Urinary bladder (tissue), 4 donors: ENCODE data around the gene MORN2. TPM values are rescaled to one million over a fixed set of nuclear protein-coding genes. Genes with fewer than 3 reads are reported as not detected.

ENCODE experiments used
- DNase-seq: peaks from one replicate; pipeline ENCODE4 v3.0.0-alpha.2; 2015; ENCODE audit errors: extremely low spot score
- H3K27ac ChIP-seq: one replicate; pipeline ENCODE4 v1.5.1; 2013; ENCODE audit warnings: low read depth, mild to moderate bottlenecking, moderate library complexity
- H3K36me3 ChIP-seq: one replicate; pipeline ENCODE4 v1.6.1; 2013; ENCODE audit warnings: mild to moderate bottlenecking, moderate library complexity; ENCODE audit not compliant: insufficient read depth
- H3K4me1 ChIP-seq: one replicate; pipeline ENCODE4 v1.6.1; 2013; ENCODE audit warnings: mild to moderate bottlenecking, moderate library complexity; ENCODE audit not compliant: insufficient read depth
- H3K4me3 ChIP-seq: one replicate; pipeline ENCODE4 v1.5.1; 2013; ENCODE audit warnings: low read depth, low read length
- WGBS: extraction: QIAGEN DNeasy Blood & Tissue Kit; methylation state at CpG from one replicate; pipeline ENCODE4 v1.1.7; 2013; 5-methylcytosine and 5-hydroxymethylcytosine counted together
- polyA plus RNA-seq: library from polyadenylated mRNA; stranded (reverse); fragments of 200-250 nt; gene quantifications from one replicate; pipeline ENCODE4 v1.2.3, GENCODE V29; 2013
- small RNA-seq: library from RNA; depleted of rRNA; stranded (forward); fragments of <200 nt; gene quantifications from one replicate; pipeline ENCODE3, GENCODE V24; 2014
- total RNA-seq: library from RNA; depleted of rRNA; stranded (reverse); fragments of >200 nt; gene quantifications from one replicate; pipeline ENCODE4 v1.2.3, GENCODE V29; 2014
- donor health status: healthy with polysubstance abuse.
- donor health status: healthy.

MORN2 gene
- total and polyA plus RNA-seq, 2 donors, result 15.3 to 20.2 TPM

GRCh38 chr2:38907743-38908562, 32.2 kb downstream of the MORN2 start:
- H3K4me3 ChIP-seq, result no peak overlapping the region
- H3K36me3 ChIP-seq, result no peaks in the 10 kb centered on the region
- peaks cover 1% of the 10 kb centered on the region for H3K4me1 ChIP-seq
- DNase-seq, result no peak
- H3K27ac ChIP-seq, result no peak overlapping the region
- WGBS, result 60% methylated on average over 2 of the region's 2 CpGs

GRCh38 chr2:38909872-38910271, 34.1 kb downstream of the MORN2 start:
- no peak for DNase-seq
- no peak overlapping the region for H3K27ac ChIP-seq
- 98% methylated on average over 1 of the region's 1 CpG for WGBS
- H3K36me3 ChIP-seq, result no peaks in the 10 kb centered on the region
- H3K4me3 ChIP-seq, result no peak overlapping the region
- H3K4me1 ChIP-seq, result peaks cover 1% of the 10 kb centered on the region

GRCh38 chr2:38911191-38911590, 35.4 kb downstream of the MORN2 start:
- Histone ChIP-seq H3K4me3 (no peak overlapping the region), H3K27ac (no peak overlapping the region), H3K36me3 (no peaks in the 10 kb centered on the region), H3K4me1 (peaks cover 1% of the 10 kb centered on the region)
- WGBS, result 83% methylated on average over 1 of the region's 1 CpG
- DNase-seq, result no peak

- WGBS, result 67% methylated on average over 1 of the region's 1 CpG
- H3K36me3 ChIP-seq, result no peaks in the 10 kb centered on the region
- H3K4me1 ChIP-seq, result peaks cover 1% of the 10 kb centered on the region
- DNase-seq, result no peak
- H3K4me3 ChIP-seq, result no peak overlapping the region
- H3K27ac ChIP-seq, result no peak overlapping the region
Measured at GRCh38 chr2:38912619-38913018, 36.8 kb downstream of the MORN2 start.

- no peak for DNase-seq
- Histone ChIP-seq H3K36me3 (no peaks in the 10 kb centered on the region), H3K27ac (no peak overlapping the region), H3K4me3 (no peak overlapping the region), H3K4me1 (no peaks in the 10 kb centered on the region)
- WGBS, result 74% methylated on average over 4 of the region's 4 CpGs
Measured at GRCh38 chr2:38922389-38922788, 46.6 kb downstream of the MORN2 start.

- 94% methylated on average over 2 of the region's 2 CpGs for WGBS
- DNase-seq, result no peak
- no peaks in the 10 kb centered on the region for H3K4me1 ChIP-seq
- H3K27ac ChIP-seq, result no peak overlapping the region
- H3K36me3 ChIP-seq, result no peaks in the 10 kb centered on the region
- no peak overlapping the region for H3K4me3 ChIP-seq
Measured at GRCh38 chr2:38922902-38923301, 47.1 kb downstream of the MORN2 start.

GRCh38 chr2:38925982-38926381, 50.2 kb downstream of the MORN2 start:
- H3K27ac ChIP-seq, result no peak overlapping the region
- H3K4me3 ChIP-seq, result no peak overlapping the region
- no peak for DNase-seq
- no peaks in the 10 kb centered on the region for H3K36me3 ChIP-seq
- WGBS, result 78% methylated on average over 9 of the region's 9 CpGs
- H3K4me1 ChIP-seq, result no peaks in the 10 kb centered on the region

- no peaks in the 10 kb centered on the region for H3K36me3 ChIP-seq
- DNase-seq, result no peak
- WGBS, result 72% methylated on average over 2 of the region's 2 CpGs
- H3K4me1 ChIP-seq, result peaks cover 2% of the 10 kb centered on the region
- H3K27ac ChIP-seq, result no peak overlapping the region
- no peak overlapping the region for H3K4me3 ChIP-seq
Measured at GRCh38 chr2:38930600-38930999, 54.8 kb downstream of the MORN2 start.

Small RNA genes within 50 kb of the gene (small RNA-seq; reads per million reads assigned to genes)
- not detected for gene RNU6-851P

Other genes starting within 250 kb of the MORN2 start
- 16.8 TPM for gene GALM, start 209.9 kb upstream of the MORN2 start, total RNA-seq
- gene GALM, start 209.9 kb upstream of the MORN2 start, polyA plus RNA-seq, result 12.7 TPM
- 115 TPM for gene SRSF7, start 124.6 kb upstream of the MORN2 start, total RNA-seq
- 132 TPM for gene SRSF7, start 124.6 kb upstream of the MORN2 start, polyA plus RNA-seq
- gene GEMIN6, start 97.8 kb upstream of the MORN2 start, total RNA-seq, result 12.2 TPM
- gene GEMIN6, start 97.8 kb upstream of the MORN2 start, polyA plus RNA-seq, result 7.7 TPM
- gene DHX57, start within 50 bp of the MORN2 start, total RNA-seq, result 30.3 TPM
- gene DHX57, start within 50 bp of the MORN2 start, polyA plus RNA-seq, result 9.2 TPM
- 2.1 TPM for gene ARHGEF33, start 13.9 kb downstream of the MORN2 start, total RNA-seq
- gene ARHGEF33, start 13.9 kb downstream of the MORN2 start, polyA plus RNA-seq, result 0.99 TPM
- gene SOS1, start 245.1 kb downstream of the MORN2 start, total RNA-seq, result 92.6 TPM
- gene SOS1, start 245.1 kb downstream of the MORN2 start, polyA plus RNA-seq, result 17.3 TPM